Raji (cell line): ENCODE data around the gene PGC.

Source experiments
- POLR2A ChIP-seq: IDR thresholded peaks from 2 replicates; pipeline ENCODE4 v1.6.1; 2011; ENCODE audit warnings: low read depth, low read length, control low read depth; ENCODE audit not compliant: insufficient read depth

PGC gene

DNA sequence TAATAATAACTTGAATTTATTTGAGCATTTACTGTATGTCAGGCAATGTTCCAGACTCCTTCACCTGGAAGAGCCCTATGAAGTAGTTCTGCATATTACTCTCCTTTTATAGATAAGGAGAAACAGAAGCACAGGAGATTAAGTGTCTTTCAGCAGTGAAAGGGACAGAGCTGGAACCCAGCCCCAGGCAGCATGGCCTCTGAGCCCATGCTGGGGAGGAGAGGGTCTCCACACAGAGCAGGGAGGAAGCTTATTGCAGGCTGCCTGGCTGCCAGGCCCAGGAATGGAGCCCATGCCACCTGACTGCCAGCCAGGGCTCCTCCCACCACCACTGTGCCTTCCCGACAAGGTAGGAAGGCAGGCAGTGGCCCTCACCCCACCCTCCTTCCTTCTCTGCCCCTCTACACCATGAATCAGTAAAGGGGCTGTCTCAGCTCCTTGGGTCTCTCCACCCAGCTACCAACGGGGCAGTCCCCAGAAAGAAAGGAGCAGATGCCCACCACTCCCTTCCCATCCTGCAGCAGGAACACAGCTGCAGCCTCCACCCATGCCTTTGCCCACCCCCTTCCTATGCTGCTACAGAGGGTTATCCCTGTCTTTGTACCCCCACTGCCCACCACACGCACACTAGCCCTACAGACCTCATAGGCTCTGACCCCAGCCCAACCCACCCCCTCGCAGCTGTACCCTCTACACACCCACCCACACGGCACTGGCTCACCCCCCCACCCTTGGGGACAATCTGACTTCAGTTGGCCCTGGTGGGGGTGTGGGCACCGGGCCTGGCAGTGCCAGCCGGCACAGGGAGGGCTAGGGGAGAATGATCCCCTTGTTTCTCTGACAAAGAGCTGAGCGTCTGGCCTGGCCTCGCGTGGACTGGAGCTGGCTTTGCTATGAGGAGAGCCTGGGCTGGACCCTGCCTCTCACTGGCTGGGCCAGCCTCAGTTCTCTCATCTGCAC, 53.6 kb downstream of the PGC start:
- no peak for TF ChIP-seq POLR2A

DNA sequence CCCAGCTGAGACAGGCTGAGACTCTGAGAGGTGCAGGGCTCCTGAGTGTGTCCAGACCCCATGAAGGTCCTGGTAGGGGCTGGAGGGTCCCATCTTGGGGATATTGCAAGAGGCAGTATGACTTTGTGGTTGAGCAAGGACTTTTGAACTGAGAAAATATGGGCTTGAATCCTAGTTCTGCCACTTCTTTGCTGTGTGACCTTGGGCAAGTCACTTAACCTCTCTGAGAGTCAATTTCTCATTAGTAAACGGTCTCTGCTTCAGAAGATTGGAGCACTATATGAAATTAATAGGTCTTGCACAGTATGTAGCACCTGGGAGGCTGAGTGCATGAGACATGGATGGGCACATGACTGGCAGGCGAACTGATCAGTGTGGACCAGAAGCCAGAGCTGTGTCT, 54.5 kb downstream of the PGC start:
- no peak for TF ChIP-seq POLR2A

GRCh38 chr6:41692080-41692675, 55.0 kb downstream of the PGC start:
- TF ChIP-seq POLR2A, result no peak

- no peak for TF ChIP-seq POLR2A
These were observed 55.6 kb downstream of the PGC start for GRCh38 chr6:41691426-41692079.

- no peak for TF ChIP-seq POLR2A
These were observed 56.5 kb downstream of the PGC start for GRCh38 chr6:41690541-41691330.

DNA sequence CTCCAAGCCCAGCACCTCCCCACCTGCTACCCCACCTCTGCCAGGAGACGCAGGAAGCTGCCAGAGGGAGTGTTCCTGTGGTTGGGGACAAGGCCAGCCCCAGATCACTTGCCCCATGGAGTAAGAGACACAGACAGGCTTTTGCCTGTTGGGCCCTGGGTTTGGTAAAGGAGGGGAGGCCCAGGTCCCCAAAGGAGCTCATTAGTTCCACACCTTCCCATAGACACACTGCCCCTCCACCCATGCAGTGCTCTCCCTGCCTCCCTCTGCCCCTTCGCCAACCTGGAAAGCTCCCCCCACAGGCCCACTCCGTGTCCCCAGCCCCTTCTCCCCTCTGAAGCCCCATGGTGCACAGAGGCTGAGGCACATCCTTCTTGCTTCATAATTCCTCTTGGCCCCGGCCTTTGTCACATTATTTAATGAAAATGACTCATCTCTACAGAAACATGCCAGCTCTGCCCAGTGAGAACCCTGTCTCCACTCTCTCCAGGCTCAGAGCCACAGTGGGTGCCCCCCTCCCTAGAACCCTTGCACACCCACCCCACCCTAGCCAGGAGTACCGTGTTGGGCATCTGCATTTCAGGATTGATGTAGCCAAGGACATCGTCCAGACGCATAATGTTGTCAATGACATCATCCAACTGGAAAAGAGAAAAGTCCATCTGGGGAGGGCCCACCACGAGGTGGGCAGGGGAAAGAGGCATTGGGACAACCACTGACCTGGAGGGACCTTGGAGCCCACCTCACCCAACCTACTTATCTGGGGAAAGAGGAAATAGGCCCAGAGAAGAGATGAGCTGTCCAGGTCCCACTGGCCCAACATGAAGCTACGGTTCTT, 57.8 kb downstream of the PGC start:
- TF ChIP-seq POLR2A, result no peak

- TF ChIP-seq POLR2A, result no peak
These were observed 58.8 kb downstream of the PGC start for GRCh38 chr6:41688256-41688965.

DNA sequence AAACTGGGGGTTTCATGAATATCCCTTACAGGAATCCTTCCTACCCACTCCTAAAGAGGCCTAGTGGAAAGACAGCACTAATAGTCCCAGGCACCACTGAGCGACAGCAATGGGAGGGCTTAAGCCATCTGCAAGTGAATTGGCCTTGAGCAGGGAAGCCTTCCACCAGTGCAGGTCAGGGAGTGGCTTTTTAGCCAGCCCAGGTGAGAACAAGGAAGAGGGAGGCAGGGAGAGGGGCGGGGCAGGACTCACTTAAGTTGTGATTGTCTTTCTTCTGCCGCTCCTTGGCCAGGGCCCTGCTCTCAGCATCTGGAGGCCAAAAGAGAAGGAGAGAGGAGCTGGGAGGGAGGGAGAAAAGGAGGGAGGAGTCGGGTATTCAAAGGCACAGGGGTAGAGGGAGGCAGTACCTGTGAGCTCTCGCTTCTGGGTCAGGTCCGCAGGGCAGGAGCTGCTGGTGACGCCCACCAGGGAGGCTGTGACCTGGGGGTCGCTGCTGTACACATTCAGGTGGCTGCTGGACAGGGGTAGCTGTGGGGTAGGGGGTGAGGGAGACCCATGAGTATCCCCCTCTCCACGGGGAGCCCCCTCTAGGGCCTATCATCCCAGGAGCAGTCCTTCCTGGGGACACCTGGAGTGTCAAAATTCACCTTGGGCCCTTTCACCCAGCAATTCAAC, 59.6 kb downstream of the PGC start:
- no peak for TF ChIP-seq POLR2A
